ENCODE data around the gene GJA4.

Gene GJA4

GRCh38 chr1:34778381-34778780, 14.4 kb upstream of the GJA4 start:
- H3K9me3 Mint-ChIP-seq = no peaks in the 10 kb centered on the region
- TF ChIP-seq CTCF (IDR thresholded peaks at IDR 0.05; ENCODE audit: unreplicated experiment in 3 of 3) = no peak
- no peaks in the 10 kb centered on the region for H3K36me3 Mint-ChIP-seq (ENCODE audit: low read depth)
- peaks cover 66% of the 10 kb centered on the region for H3K27me3 Mint-ChIP-seq (ENCODE audit: low read depth)
- H3K27ac Mint-ChIP-seq = no peak overlapping the region
- no peak overlapping the region for H3K4me3 Mint-ChIP-seq
- no peaks in the 10 kb centered on the region for H3K4me1 Mint-ChIP-seq

- no peaks in the 10 kb centered on the region for H3K4me1 Mint-ChIP-seq
- H3K27me3 Mint-ChIP-seq (ENCODE audit: low read depth) = peaks cover 71% of the 10 kb centered on the region
- H3K4me3 Mint-ChIP-seq = no peak overlapping the region
- no peaks in the 10 kb centered on the region for H3K9me3 Mint-ChIP-seq
- H3K36me3 Mint-ChIP-seq (ENCODE audit: low read depth) = no peaks in the 10 kb centered on the region
- TF ChIP-seq CTCF (IDR thresholded peaks at IDR 0.05; ENCODE audit: unreplicated experiment in 3 of 3) = no peak
- no peak overlapping the region for H3K27ac Mint-ChIP-seq
Observed at GRCh38 chr1:34779005-34779404, 13.8 kb upstream of the GJA4 start.

GRCh38 chr1:34779526-34779925, 13.3 kb upstream of the GJA4 start:
- Mint-ChIP-seq H3K9me3 (no peaks in the 10 kb centered on the region), H3K27ac (no peak overlapping the region), H3K4me1 (no peaks in the 10 kb centered on the region), H3K36me3 (ENCODE audit: low read depth) (no peaks in the 10 kb centered on the region), H3K27me3 (ENCODE audit: low read depth) (peaks cover 72% of the 10 kb centered on the region), H3K4me3 (no peak overlapping the region)
- TF ChIP-seq CTCF (IDR thresholded peaks at IDR 0.05; ENCODE audit: unreplicated experiment in 3 of 3) = no peak

GRCh38 chr1:34779962-34780361, 12.8 kb upstream of the GJA4 start:
- Mint-ChIP-seq H3K9me3 (no peaks in the 10 kb centered on the region), H3K36me3 (ENCODE audit: low read depth) (no peaks in the 10 kb centered on the region), H3K4me1 (no peaks in the 10 kb centered on the region), H3K27ac (no peak overlapping the region), H3K27me3 (ENCODE audit: low read depth) (peaks cover 75% of the 10 kb centered on the region), H3K4me3 (no peak overlapping the region)
- no peak for TF ChIP-seq CTCF (IDR thresholded peaks at IDR 0.05; ENCODE audit: unreplicated experiment in 3 of 3)

GRCh38 chr1:34780528-34780927, 12.3 kb upstream of the GJA4 start:
- H3K4me3 Mint-ChIP-seq = peak overlapping the region in 1 of 3 experiments; percentile 16
- H3K4me1 Mint-ChIP-seq = no peaks in the 10 kb centered on the region
- no peaks in the 10 kb centered on the region for H3K9me3 Mint-ChIP-seq
- no peaks in the 10 kb centered on the region for H3K36me3 Mint-ChIP-seq (ENCODE audit: low read depth)
- H3K27me3 Mint-ChIP-seq (ENCODE audit: low read depth) = peaks cover 80% of the 10 kb centered on the region
- no peak for TF ChIP-seq CTCF (IDR thresholded peaks at IDR 0.05; ENCODE audit: unreplicated experiment in 3 of 3)
- H3K27ac Mint-ChIP-seq = no peak overlapping the region

- no peak for TF ChIP-seq CTCF (IDR thresholded peaks at IDR 0.05; ENCODE audit: unreplicated experiment in 3 of 3)
- peak within 1 kb of the TSS in 1 of 3 experiments; percentile 16 for H3K4me3 Mint-ChIP-seq
- no peak within 1 kb of the TSS for H3K27ac Mint-ChIP-seq
- H3K9me3 Mint-ChIP-seq = no peaks in the 10 kb centered on the region
- peaks cover 85% of the 10 kb centered on the region for H3K27me3 Mint-ChIP-seq (ENCODE audit: low read depth)
- H3K4me1 Mint-ChIP-seq = no peaks in the 10 kb centered on the region
- no peaks in the 10 kb centered on the region for H3K36me3 Mint-ChIP-seq (ENCODE audit: low read depth)
Observed at GRCh38 chr1:34781071-34781843, 11.5 kb upstream of the GJA4 start, which contains the start of gene GJB3. TSS of gene GJB3 (plus strand) at chr1:34781214. CDS start at chr1:34784763, 3,549 bp downstream.
